CD14-positive monocyte (primary cell): ENCODE results near the gene DNAJB12. TPM values are rescaled to one million over a fixed set of nuclear protein-coding genes. Genes with fewer than 3 reads are reported as not detected.

Source experiments
- DNase-seq, 3 donors: peaks; one replicate each; pipeline ENCODE4 v3.0.0-alpha.2; 2011 to 2022
- H2AFZ ChIP-seq: 2 replicates; pipeline ENCODE4 v1.6.0; 2012; ENCODE audit warnings: mild to moderate bottlenecking, low read depth, low read length, inconsistent platforms; ENCODE audit not compliant: insufficient read depth, poor library complexity, severe bottlenecking
- H3K27ac ChIP-seq, 2 donors: 1 replicate in 1 of 2; 2 replicates in 1 of 2; pipeline ENCODE4 v1.5.1; 2012 to 2013; ENCODE audit warnings: low read length in 2 of 2, control low read depth in 1 of 2, inconsistent platforms in 1 of 2, low read depth in 1 of 2, mild to moderate bottlenecking in 1 of 2
- H3K27me3 ChIP-seq, 2 donors: one replicate each; pipeline versions ENCODE4 v1.6.0 to v1.6.1; 2011 to 2013; ENCODE audit warnings: low read length in 2 of 2; ENCODE audit not compliant: control insufficient read depth in 2 of 2, insufficient read depth in 2 of 2
- H3K36me3 ChIP-seq, 2 donors: replicated peaks in 1 of 2; 1 replicate in 1 of 2; 2 replicates in 1 of 2; pipeline versions ENCODE4 v1.5.1 to v1.6.1; 2012 to 2013; ENCODE audit warnings: low read length in 2 of 2, control low read depth in 1 of 2, inconsistent platforms in 1 of 2, mild to moderate bottlenecking in 1 of 2; ENCODE audit not compliant: insufficient read depth in 2 of 2, control insufficient read depth in 1 of 2
- H3K4me1 ChIP-seq, 2 donors: 1 replicate in 1 of 2; 2 replicates in 1 of 2; pipeline versions ENCODE4 v1.5.1 to v1.6.1; 2012 to 2013; ENCODE audit warnings: low read length in 2 of 2, control low read depth in 1 of 2, inconsistent platforms in 1 of 2, mild to moderate bottlenecking in 1 of 2, moderate library complexity in 1 of 2; ENCODE audit not compliant: insufficient read depth in 2 of 2, control insufficient read depth in 1 of 2
- H3K4me2 ChIP-seq: replicated peaks from 2 replicates; pipeline ENCODE3; 2012; ENCODE audit warnings: low read length, moderate library complexity, mild to moderate bottlenecking; ENCODE audit not compliant: poor library complexity, severe bottlenecking; ENCODE audit errors: extremely low read depth
- H3K4me3 ChIP-seq, 3 experiments: fragments of 200-600 bp in 1 of 3; sonication (generic) in 1 of 3; replicated peaks in 1 of 3; 1 replicate in 2 of 3; 2 replicates in 1 of 3; pipeline ENCODE4 v1.5.1; 2011 to 2013; ENCODE audit warnings: low read length in 3 of 3, mild to moderate bottlenecking in 3 of 3, control low read depth in 2 of 3, low read depth in 2 of 3, inconsistent platforms in 1 of 3, moderate library complexity in 1 of 3
- H3K79me2 ChIP-seq: 2 replicates; pipeline ENCODE4 v1.6.0; 2012; ENCODE audit warnings: mild to moderate bottlenecking, control low read depth, inconsistent platforms, low read length, moderate library complexity; ENCODE audit not compliant: insufficient read depth
- H3K9ac ChIP-seq: 2 replicates; pipeline ENCODE4 v1.6.0; 2017; ENCODE audit warnings: low read length, mild to moderate bottlenecking; ENCODE audit not compliant: insufficient read depth, poor library complexity, severe bottlenecking
- H3K9me3 ChIP-seq, 2 donors: replicated peaks in 1 of 2; 1 replicate in 1 of 2; 2 replicates in 1 of 2; pipeline versions ENCODE4 v1.5.1 to v1.6.1; 2012 to 2013; ENCODE audit warnings: low read length in 2 of 2, control low read depth in 1 of 2; ENCODE audit not compliant: control insufficient read depth in 1 of 2, insufficient read depth in 1 of 2
- H4K20me1 ChIP-seq: 2 replicates; pipeline ENCODE4 v1.6.0; 2012; ENCODE audit warnings: mild to moderate bottlenecking, low read length, control low read depth, moderate library complexity; ENCODE audit not compliant: insufficient read depth
- H3K27ac Mint-ChIP-seq, 7 donors: one replicate each; pipeline ENCODE4 v1.8.0; 2020; ENCODE audit warnings: mild to moderate bottlenecking in 7 of 7, mixed read lengths in 7 of 7, moderate library complexity in 6 of 7, inconsistent platforms in 2 of 7
- H3K27me3 Mint-ChIP-seq, 3 donors: one replicate each; pipeline ENCODE4 v1.8.0; 2021 to 2022; ENCODE audit warnings: low read depth in 3 of 3, mild to moderate bottlenecking in 3 of 3, mixed read lengths in 3 of 3, moderate library complexity in 3 of 3, inconsistent platforms in 1 of 3
- H3K36me3 Mint-ChIP-seq, 2 donors: one replicate each; pipeline ENCODE4 v1.8.0; 2020; ENCODE audit warnings: mixed read lengths in 2 of 2, inconsistent platforms in 1 of 2, mild to moderate bottlenecking in 1 of 2
- H3K4me1 Mint-ChIP-seq: one replicate; pipeline ENCODE4 v1.8.0; 2020; ENCODE audit warnings: mild to moderate bottlenecking, mixed read lengths
- H3K4me3 Mint-ChIP-seq, 2 donors: one replicate each; pipeline ENCODE4 v1.8.0; 2020; ENCODE audit warnings: mild to moderate bottlenecking in 2 of 2, mixed read lengths in 2 of 2, moderate library complexity in 1 of 2
- H3K9me3 Mint-ChIP-seq, 7 donors: one replicate each; pipeline ENCODE4 v1.8.0; 2020 to 2022; ENCODE audit warnings: mixed read lengths in 7 of 7, mild to moderate bottlenecking in 6 of 7, moderate library complexity in 6 of 7, inconsistent platforms in 2 of 7
- CTCF ChIP-seq: fragments of 200-600 bp; IDR thresholded peaks from one replicate; pipeline ENCODE4 v1.8.0; 2022; ENCODE audit warnings: antibody characterized with exemption, mild to moderate bottlenecking
- WGBS: methylation state at CpG from one replicate; pipeline ENCODE4 v1.1.5; 2013; ENCODE audit warnings: missing lambda C conversion rate; ENCODE audit not compliant: insufficient coverage; 5-methylcytosine and 5-hydroxymethylcytosine counted together
- intact Hi-C, 2 donors: fragments of 100-400 bp; cut with micrococcal nuclease; formaldehyde crosslinking; loops; one replicate each; pipeline versions ENCODE4 v1.15.0 to v1.15.1; 2023
- polyA plus RNA-seq, 3 donors: library from polyadenylated mRNA; depleted of rRNA in 1 of 3; unstranded in 2 of 3; stranded (reverse) in 1 of 3; fragments of 300-500 nt in 2 of 3; fragments of >200 nt in 1 of 3; fragmentation: Illumina TruSeq in 2 of 3; gene quantifications; 1 replicate in 2 of 3; 2 replicates in 1 of 3; pipeline ENCODE4 v1.2.3, GENCODE V29; 2012 to 2021

Gene DNAJB12
- polyA plus RNA-seq, 3 donors: 26.5 to 42.5 (median 37.9) TPM

GRCh38 chr10:72333112-72334015, 21.4 kb downstream of the DNAJB12 start:
- H3K27me3 Mint-ChIP-seq: peaks cover 0 to 8% (median 0%) of the 10 kb centered on the region in 3 donors
- DNase-seq: peak in 1 of 3 donors; percentile 5

More at GRCh38 chr10:72333112-72334015, 21.4 kb downstream of the DNAJB12 start:
- no peak for TF ChIP-seq CTCF
- Histone ChIP-seq H3K27me3 (no peaks in the 10 kb centered on the region), H3K27ac (peak overlapping the region in 1 of 2 donors; percentile 31), H3K4me2 (no peak overlapping the region), H3K9me3 (no peaks in the 10 kb centered on the region), H3K36me3 (peaks cover 29 to 42% of the 10 kb centered on the region in 2 donors), H2AFZ (no peak overlapping the region), H3K4me1 (peaks cover 83 to 86% of the 10 kb centered on the region in 2 donors), H4K20me1 (peaks cover 12% of the 10 kb centered on the region), H3K79me2 (peaks cover 6% of the 10 kb centered on the region), H3K9ac (no peak overlapping the region), H3K4me3 (no peak overlapping the region)
- intact Hi-C loops: loop anchor here (5.0 to 10.0 kb wide), 3 partner anchors 36 to 199 kb away; partner anchors contain the start of gene DDIT4 (in 1 of the 2)
- 82% methylated on average over 11 of the region's 19 CpGs for WGBS
- Mint-ChIP-seq H3K4me3 (peak overlapping the region in 1 of 2 donors; percentile 26), H3K9me3 (no peaks in the 10 kb centered on the region), H3K27ac (peak overlapping the region; percentile 46 to 89 (median 79)), H3K36me3 (peaks cover 43 to 46% of the 10 kb centered on the region in 2 donors), H3K4me1 (peaks cover 87% of the 10 kb centered on the region)
